K562 (cell line): ENCODE results near the gene DENND2A. TPM values are rescaled to one million over a fixed set of nuclear protein-coding genes. Genes with fewer than 3 reads are reported as not detected.
A peak's percentile ranks its signal among the peaks of the same experiment; 100 is the strongest.

ENCODE experiments used
- ATAC-seq: fragments of 200-7000 bp; cut with Tn5 transposase; 3 replicates; pipeline ENCODE4 v1.9.1; 2020; ENCODE audit warnings: moderate library complexity
- BruUV-seq: library from RNA; stranded (reverse); fragments of 400-500 nt; replicated peaks from 2 replicates; lab custom pipeline; 2021; lab: Mats Ljungman, UMichigan
- CTCF ChIA-PET: fragments of 300-600 bp; formaldehyde crosslinking; extraction: SDS; loops from one replicate; lab custom pipeline; 2021; ENCODE audit warnings: low intra/inter-chr PET ratio; lab: Yijun Ruan, JAX
- POLR2A ChIA-PET: fragments of 300-600, 350-650 bp; sonication (Branson Sonifier 250); formaldehyde crosslinking; extraction: SDS; loops from one replicate; lab custom pipeline; 2021; ENCODE audit warnings: antibody characterized with exemption, inconsistent platforms; lab: Yijun Ruan, JAX
- DNase-seq, 4 experiments: peaks; one replicate each; pipeline versions ENCODE4 v3.0.0 to v3.0.0-alpha.2; 2011 to 2018; ENCODE audit warnings: low spot score in 3 of 4, mixed read lengths in 3 of 4; ENCODE audit errors: extremely low read depth in 1 of 4
- FAIRE-seq: peaks from 2 replicates; lab custom pipeline; 2011; peaks lifted over from hg19 to GRCh38; lab: Jason Lieb, UNC
- H2AFZ ChIP-seq: 2 replicates; pipeline ENCODE4 v1.6.0; 2011; ENCODE audit warnings: low read depth, low read length, control low read depth, inconsistent platforms
- H3K27ac ChIP-seq: fragments of 200-600 bp; 3 replicates; pipeline ENCODE4 v1.8.0; 2011; ENCODE audit warnings: low read depth, mild to moderate bottlenecking, control low read depth, inconsistent platforms, low read length, moderate library complexity, mixed read lengths; ENCODE audit errors: extremely low read depth
- H3K27me3 ChIP-seq, 2 experiments: fragments of 300-600 bp in 1 of 2; 2 replicates in 1 of 2; 3 replicates in 1 of 2; pipeline versions ENCODE4 v1.6.0 to v1.8.0; 2011; ENCODE audit warnings: inconsistent platforms in 2 of 2, low read length in 2 of 2, mild to moderate bottlenecking in 1 of 2, mixed read lengths in 1 of 2, moderate library complexity in 1 of 2; ENCODE audit not compliant: control insufficient read depth in 2 of 2, insufficient read depth in 2 of 2
- H3K36me3 ChIP-seq: fragments of 300-600 bp; 3 replicates; pipeline ENCODE4 v1.8.0; 2011; ENCODE audit warnings: mild to moderate bottlenecking, low read length, inconsistent platforms; ENCODE audit not compliant: control insufficient read depth, insufficient read depth
- H3K4me1 ChIP-seq, 2 experiments: fragments of 200-600 bp in 1 of 2; replicated peaks in 1 of 2; 2 replicates in 1 of 2; 3 replicates in 1 of 2; pipeline versions ENCODE4 v1.5.1 to v1.8.0; 2011; ENCODE audit warnings: inconsistent platforms in 2 of 2, low read length in 2 of 2, mild to moderate bottlenecking in 1 of 2, mixed read lengths in 1 of 2, moderate library complexity in 1 of 2; ENCODE audit not compliant: control insufficient read depth in 2 of 2, insufficient read depth in 2 of 2
- H3K4me2 ChIP-seq: 2 replicates; pipeline ENCODE4 v1.6.1; 2011; ENCODE audit warnings: low read length, control low read depth, inconsistent platforms, mixed read lengths; ENCODE audit not compliant: insufficient read depth
- H3K4me3 ChIP-seq: fragments of 200-600 bp; sonication (generic), shearing (Covaris generic); 2 replicates; pipeline ENCODE4 v1.5.1; 2016; ENCODE audit warnings: control low read depth, inconsistent platforms
- H3K79me2 ChIP-seq: fragments of 200-600 bp; 3 replicates; pipeline ENCODE4 v1.8.0; 2011; ENCODE audit warnings: low read length, inconsistent platforms; ENCODE audit not compliant: control insufficient read depth, insufficient read depth
- H3K9ac ChIP-seq, 2 experiments: 2 replicates each; pipeline versions ENCODE4 v1.6.0 to v1.6.1; 2011; ENCODE audit warnings: low read depth in 2 of 2, low read length in 2 of 2, control low read depth in 1 of 2, inconsistent platforms in 1 of 2, mild to moderate bottlenecking in 1 of 2, mixed read lengths in 1 of 2; ENCODE audit not compliant: insufficient read depth in 1 of 2
- H3K9me1 ChIP-seq: one replicate; pipeline ENCODE4 v1.6.0; 2011; ENCODE audit warnings: inconsistent platforms, mild to moderate bottlenecking, low read length, moderate library complexity; ENCODE audit not compliant: control insufficient read depth, insufficient read depth
- H3K9me3 ChIP-seq: replicated peaks from 2 replicates; pipeline ENCODE4 v1.5.1; 2011; ENCODE audit warnings: low read depth, low read length, inconsistent platforms; ENCODE audit not compliant: control insufficient read depth, insufficient read depth
- H4K20me1 ChIP-seq: replicated peaks from 2 replicates; pipeline ENCODE4 v1.6.1; 2011; ENCODE audit warnings: low read length, inconsistent platforms, mixed read lengths; ENCODE audit not compliant: control insufficient read depth, insufficient read depth
- CREB5 ChIP-seq: fragments of 250-450 bp; sonication (Bioruptor Pico); IDR thresholded peaks from 2 replicates; pipeline ENCODE4 v1.5.0; 2020; ENCODE audit warnings: mild to moderate bottlenecking
- E2F4 ChIP-seq: sonication (generic); formaldehyde crosslinking; IDR thresholded peaks from 2 replicates; pipeline ENCODE4 v1.8.0; 2022; ENCODE audit warnings: mild to moderate bottlenecking, low read depth, missing genetic modification reagents
- GTF3C2 ChIP-seq: IDR thresholded peaks from 3 replicates; pipeline ENCODE4 v1.6.1; 2011; ENCODE audit warnings: borderline replicate concordance, mild to moderate bottlenecking, moderate library complexity; ENCODE audit not compliant: insufficient read length; ENCODE audit errors: extremely low read depth
- JUND ChIP-seq, 2 experiments: IDR thresholded peaks; 2 replicates in 1 of 2; 3 replicates in 1 of 2; pipeline ENCODE4 v1.6.1; 2011; ENCODE audit warnings: borderline replicate concordance in 2 of 2, low read depth in 2 of 2, low read length in 2 of 2, improper control_type of control experiment in 1 of 2, missing biosample characterization in 1 of 2, missing genetic modification characterization in 1 of 2, missing genetic modification reagents in 1 of 2
- NELFE ChIP-seq: IDR thresholded peaks from 2 replicates; pipeline ENCODE4 v1.6.1; 2011; ENCODE audit warnings: mild to moderate bottlenecking; ENCODE audit not compliant: insufficient read depth, insufficient read length
- SP2 ChIP-seq: IDR thresholded peaks from 2 replicates; pipeline ENCODE4 v1.6.1; 2011; ENCODE audit warnings: mild to moderate bottlenecking, low read depth, low read length, moderate library complexity; ENCODE audit not compliant: poor library complexity, severe bottlenecking; ENCODE audit errors: extremely low read depth
- TAF9B ChIP-seq: fragments of 450-650 bp; IDR thresholded peaks from 2 replicates; pipeline ENCODE4 v1.6.1; 2018; ENCODE audit warnings: mild to moderate bottlenecking; ENCODE audit not compliant: partially characterized antibody
- U2AF2 ChIP-seq: fragments of 200-400 bp; formaldehyde crosslinking; optimal IDR thresholded peaks from 2 replicates; pipeline ENCODE3; 2017; ENCODE audit warnings: low read depth, mild to moderate bottlenecking, low read length
- ZBTB2 ChIP-seq: fragments of 450-650 bp; IDR thresholded peaks from 2 replicates; pipeline ENCODE4 v1.6.1; 2016; ENCODE audit warnings: antibody characterized with exemption
- WGBS: fragments of 100-300 bp; shearing (Covaris generic); methylation state at CpG from one replicate; pipeline ENCODE4 v1.1.6; 2016; ENCODE audit warnings: low coverage, mixed read lengths; ENCODE audit not compliant: insufficient coverage; ENCODE audit errors: missing lambda C conversion rate; 5-methylcytosine and 5-hydroxymethylcytosine counted together
- in situ Hi-C: fragments of 300-500 bp; cut with MboI; formaldehyde crosslinking; loops from 4 replicates; pipeline ENCODE4 v1.15.0; 2018; ENCODE audit warnings: inconsistent platforms, mixed read lengths
- intact Hi-C: fragments of 100-400 bp; cut with micrococcal nuclease; formaldehyde crosslinking; loops from 2 replicates; pipeline ENCODE4 v1.14.2; 2022
- polyA plus RNA-seq, 8 experiments: library from polyadenylated mRNA; depleted of rRNA in 4 of 8; stranded (reverse) in 5 of 8; unstranded in 3 of 8; fragments of >200 nt; fragmentation: Nextera tagmentation in 2 of 8; fragmentation: Illumina TruSeq in 1 of 8; extraction: Ambion mirVana in 2 of 8; extraction: Trizol in 1 of 8; gene quantifications; 2 replicates each; pipeline versions ENCODE4 v1.2.1 to v1.2.3, GENCODE V29; 2011 to 2014; ENCODE audit warnings: inconsistent platforms in 1 of 8, missing spikeins in 1 of 8
- total RNA-seq, 7 experiments: library from RNA; depleted of rRNA in 6 of 7; stranded (reverse); fragments of >200 nt in 6 of 7; fragmentation: Illumina TruSeq in 2 of 7; extraction: Trizol in 2 of 7; gene quantifications; 2 replicates each; pipeline versions ENCODE4 v1.2.1 to v1.2.3, GENCODE V29; 2011 to 2021; ENCODE audit warnings: low replicate concordance in 1 of 7

The DENND2A gene
- total and polyA plus RNA-seq, 9 of the 15 experiments (the other 6 are each of a cell fraction or from before 2014, with no cell fraction given): not detected

- no TSS peak for BruUV-seq
- H3K79me2 ChIP-seq: no peaks in the 10 kb centered on the region
- H3K27me3 ChIP-seq: no peaks in the 10 kb centered on the region
- no peak overlapping the region for H3K4me3 ChIP-seq
- FAIRE-seq (no peak), DNase-seq (no peak), ATAC-seq (no peak)
- H2AFZ ChIP-seq: no peak overlapping the region
- H3K27ac ChIP-seq: no peak overlapping the region
- no peak overlapping the region for H3K4me2 ChIP-seq
- H4K20me1 ChIP-seq: 0 out of 2 replicates have a peak, but pooled peaks cover 1% of the 10 kb centered on the region
- H3K9ac ChIP-seq: peak overlapping the region in 1 of 2 experiments; percentile 75; a peak in 2 of 4 replicates
- in situ Hi-C loops (no loop called here), intact Hi-C loops (loop anchor here (10.0 kb wide), 2 partner anchors 307 to 857 kb away; no protein-coding TSS in a partner anchor)
- 59% methylated on average over 20 of the region's 20 CpGs for WGBS
- H3K9me3 ChIP-seq: no peaks in the 10 kb centered on the region
- peaks cover 13 to 17% of the 10 kb centered on the region in 2 experiments; a peak in 4 of 5 replicates for H3K4me1 ChIP-seq
- CTCF ChIA-PET: interaction anchor here (0.6 kb wide), 1 partner anchor 135 kb away, joined by 3 read pairs; no protein-coding TSS in a partner anchor
- H3K9me1 ChIP-seq: no peaks in the 10 kb centered on the region
- peaks cover 6% of the 10 kb centered on the region; the same call in 1 of the 3 replicates for H3K36me3 ChIP-seq
- POLR2A ChIA-PET: interaction anchor here (0.7 to 1.3 kb wide), 2 partner anchors 18 to 26 kb away, joined by 3 to 4 read pairs; partner anchors contain the start of gene NDUFB2
- no peak for TF ChIP-seq CREB5 (CRISPR knock-in tag)
- TF ChIP-seq NELFE: no peak
- TF ChIP-seq ZBTB2: no peak
- TF ChIP-seq SP2: no peak
- TF ChIP-seq GTF3C2: no peak
- no peak for TF ChIP-seq E2F4 (CRISPR knock-in tag)
- TF ChIP-seq TAF9B: no peak
- no peak for TF ChIP-seq JUND (IDR thresholded peaks at IDR 0.05; ENCODE audit: borderline replicate concordance, low read depth, low read length)
- no peak for TF ChIP-seq JUND (tag; IDR thresholded peaks at IDR 0.05; ENCODE audit: borderline replicate concordance, low read depth, low read length)
- no peak for TF ChIP-seq U2AF2
These were observed 37.6 kb upstream of the DENND2A start for GRCh38 chr7:140678081-140678815.
